ENCODE data around the gene TNPO3.
"Not testable (repeated sequence)": the region's sequence is repeated elsewhere in the genome, so short reads cannot be mapped to it uniquely, and the experiment has no call there.

TNPO3 gene

DNA sequence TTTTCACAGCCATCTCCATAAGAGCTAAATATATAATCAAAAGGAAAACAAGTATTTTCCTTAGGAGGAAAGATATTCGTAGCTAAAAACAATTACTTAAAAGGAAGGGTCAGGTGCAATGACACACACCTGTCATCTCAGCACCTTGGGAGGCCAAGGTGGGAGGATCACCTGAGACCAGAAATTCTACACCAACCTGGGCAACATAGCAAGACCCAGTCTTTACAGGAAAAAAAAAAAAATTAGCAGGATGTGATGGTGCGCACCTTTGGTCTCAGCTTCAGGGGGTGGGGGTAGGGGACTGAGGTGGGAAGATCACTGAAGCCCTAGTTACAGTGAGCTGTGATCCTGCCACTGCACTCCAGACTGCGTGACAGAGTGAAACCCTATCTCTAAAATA, 11.9 kb downstream of the TNPO3 start:
- no peak for DNase-seq (ENCODE audit: extremely low read depth, low read depth)
- TF ChIP-seq, protein P1, sequence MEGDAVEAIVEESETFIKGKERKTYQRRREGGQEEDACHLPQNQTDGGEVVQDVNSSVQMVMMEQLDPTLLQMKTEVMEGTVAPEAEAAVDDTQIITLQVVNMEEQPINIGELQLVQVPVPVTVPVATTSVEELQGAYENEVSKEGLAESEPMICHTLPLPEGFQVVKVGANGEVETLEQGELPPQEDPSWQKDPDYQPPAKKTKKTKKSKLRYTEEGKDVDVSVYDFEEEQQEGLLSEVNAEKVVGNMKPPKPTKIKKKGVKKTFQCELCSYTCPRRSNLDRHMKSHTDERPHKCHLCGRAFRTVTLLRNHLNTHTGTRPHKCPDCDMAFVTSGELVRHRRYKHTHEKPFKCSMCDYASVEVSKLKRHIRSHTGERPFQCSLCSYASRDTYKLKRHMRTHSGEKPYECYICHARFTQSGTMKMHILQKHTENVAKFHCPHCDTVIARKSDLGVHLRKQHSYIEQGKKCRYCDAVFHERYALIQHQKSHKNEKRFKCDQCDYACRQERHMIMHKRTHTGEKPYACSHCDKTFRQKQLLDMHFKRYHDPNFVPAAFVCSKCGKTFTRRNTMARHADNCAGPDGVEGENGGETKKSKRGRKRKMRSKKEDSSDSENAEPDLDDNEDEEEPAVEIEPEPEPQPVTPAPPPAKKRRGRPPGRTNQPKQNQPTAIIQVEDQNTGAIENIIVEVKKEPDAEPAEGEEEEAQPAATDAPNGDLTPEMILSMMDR (IDR thresholded peaks at IDR 0.05; ENCODE audit: low read depth, low read length, missing control alignments): no peak
- no peak overlapping the region for H3K4me3 ChIP-seq (replicated peaks; ENCODE audit: low read depth, low read length)

DNA sequence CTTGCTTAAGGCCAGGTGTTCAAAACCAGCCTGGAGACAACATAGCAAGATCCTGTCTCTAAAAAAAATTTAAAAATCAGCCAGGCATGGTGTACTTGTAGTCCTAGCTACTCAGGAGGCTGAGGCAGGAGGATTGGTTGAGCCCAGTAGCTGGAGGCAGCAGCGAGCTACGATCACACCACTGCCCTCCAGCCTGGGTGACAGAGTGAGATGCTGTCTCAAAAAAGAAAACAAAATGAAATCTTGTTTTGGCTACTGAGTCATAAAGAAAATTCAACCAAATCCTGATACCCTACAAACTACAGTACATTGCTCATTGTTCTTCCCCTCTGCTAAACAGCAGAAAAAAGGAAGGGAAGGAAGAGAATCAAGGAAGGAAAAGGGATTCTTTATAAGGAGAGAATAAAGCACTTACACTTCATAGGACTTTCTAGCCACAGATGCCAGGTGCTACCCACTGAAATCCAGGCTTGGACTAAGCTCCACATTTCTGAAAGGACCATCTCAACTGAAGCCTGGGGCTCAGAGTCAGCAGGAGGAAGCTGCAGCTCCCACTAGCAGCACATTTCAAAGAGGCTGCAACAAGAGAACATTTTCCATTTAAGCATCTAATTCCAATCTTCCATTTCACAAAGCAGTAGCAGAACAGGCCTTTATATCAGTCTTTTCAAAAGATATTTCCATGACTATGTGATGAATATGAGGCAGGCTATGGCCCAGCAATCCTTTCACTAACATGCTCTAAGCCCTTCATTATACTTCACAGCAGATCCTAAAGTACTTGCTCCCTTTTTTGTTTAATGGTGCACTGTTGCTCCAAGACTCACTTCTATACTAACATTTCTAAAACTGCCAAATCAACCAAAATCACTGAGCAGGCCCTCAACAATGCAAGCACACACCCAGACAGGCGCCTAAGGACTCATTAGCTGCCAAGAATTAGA, 13.5 kb downstream of the TNPO3 start:
- TF ChIP-seq, protein P1 (IDR thresholded peaks at IDR 0.05; ENCODE audit: low read depth, low read length, missing control alignments): no peak
- no peak overlapping the region for H3K4me3 ChIP-seq (replicated peaks; ENCODE audit: low read depth, low read length)
- no peak for DNase-seq (ENCODE audit: extremely low read depth, low read depth)

DNA sequence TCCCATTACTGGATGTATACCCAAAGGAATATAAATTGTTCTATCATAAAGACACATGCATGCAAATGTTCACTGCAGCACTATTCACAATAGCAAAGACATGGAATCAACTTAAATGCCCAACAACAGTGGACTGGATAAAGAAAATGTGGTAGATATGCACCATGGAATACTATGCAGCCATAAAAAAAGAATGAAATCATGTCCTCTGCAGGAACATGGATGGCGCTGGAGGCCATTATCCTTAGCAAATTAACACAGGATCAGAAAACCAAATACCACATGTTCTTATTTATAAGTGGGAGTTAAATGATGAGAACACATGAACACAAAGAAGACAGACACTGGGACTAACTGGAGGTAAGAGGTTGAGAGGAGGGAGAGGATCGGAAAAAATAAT, 16.4 kb downstream of the TNPO3 start:
- DNase-seq (ENCODE audit: extremely low read depth, low read depth); H3K4me3 ChIP-seq (replicated peaks; ENCODE audit: low read depth, low read length): not testable (repeated sequence)

DNA sequence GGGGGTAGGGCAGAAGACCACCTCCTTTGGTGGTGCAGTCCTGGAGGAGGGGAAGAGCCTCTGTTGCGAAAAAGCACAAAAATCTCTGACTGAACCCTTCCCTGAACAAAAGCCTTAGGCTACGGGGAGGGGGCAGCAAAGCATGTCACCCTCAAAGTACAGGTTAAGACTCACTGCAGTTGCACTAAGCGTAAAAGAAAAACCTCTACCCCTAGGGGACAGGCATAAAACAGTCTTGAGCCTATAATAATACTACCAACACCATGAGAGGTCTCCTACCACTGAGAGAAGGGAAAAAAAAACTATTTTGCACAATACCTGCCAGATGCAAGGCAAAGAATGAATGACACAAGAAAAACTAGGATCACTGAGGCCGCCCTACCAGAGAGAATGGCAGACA, 17.3 kb downstream of the TNPO3 start:
- TF ChIP-seq, protein P1 (IDR thresholded peaks at IDR 0.05; ENCODE audit: low read depth, low read length, missing control alignments): no peak
- no peak overlapping the region for H3K4me3 ChIP-seq (replicated peaks; ENCODE audit: low read depth, low read length)
- no peak for DNase-seq (ENCODE audit: extremely low read depth, low read depth)

DNA sequence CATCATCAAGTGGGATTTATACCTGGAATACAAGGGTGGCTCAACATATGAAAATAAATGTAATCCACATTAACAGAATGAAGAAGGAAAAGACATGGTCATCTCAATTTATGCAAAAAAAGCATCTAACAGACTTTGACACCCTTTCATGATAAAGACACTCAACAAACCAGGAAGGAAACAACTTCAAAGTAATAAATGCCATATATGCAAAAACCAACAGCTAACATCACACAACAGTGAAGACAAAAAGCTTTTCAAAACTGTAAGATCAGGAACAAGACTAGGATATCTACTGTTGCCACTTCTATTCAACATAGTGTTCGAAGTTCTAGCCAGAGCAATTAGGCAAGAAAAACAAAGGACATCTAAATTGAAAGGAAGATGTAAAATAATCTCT, 22.9 kb downstream of the TNPO3 start:
- TF ChIP-seq, protein P1 (IDR thresholded peaks at IDR 0.05; ENCODE audit: low read depth, low read length, missing control alignments): no peak
- DNase-seq (ENCODE audit: extremely low read depth, low read depth): no peak

DNA sequence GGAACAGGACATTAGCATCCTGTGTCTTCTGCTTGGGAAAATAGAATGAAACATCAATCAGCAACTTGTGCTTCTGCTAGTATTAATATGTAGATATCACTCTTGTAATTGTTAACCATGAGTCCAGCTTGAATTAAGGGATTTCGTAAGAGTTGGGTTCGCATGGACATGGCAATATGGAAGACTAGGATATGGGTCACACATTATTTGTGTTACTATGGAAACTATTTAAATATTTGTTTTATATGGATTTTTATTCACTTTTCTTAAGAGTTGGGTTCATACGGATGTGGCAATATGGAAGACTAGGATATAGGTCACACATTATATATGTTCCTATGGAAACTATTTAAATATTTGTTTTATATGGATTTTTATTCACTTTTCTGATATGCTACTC, 24.5 kb downstream of the TNPO3 start:
- no peak overlapping the region for H3K4me3 ChIP-seq (replicated peaks; ENCODE audit: low read depth, low read length)
- TF ChIP-seq, protein P1 (IDR thresholded peaks at IDR 0.05; ENCODE audit: low read depth, low read length, missing control alignments): no peak
- DNase-seq (ENCODE audit: extremely low read depth, low read depth): no peak

More for the DNA sequence above, 22.9 kb downstream of the TNPO3 start:
- H3K4me3 ChIP-seq (replicated peaks; ENCODE audit: low read depth, low read length): no peak overlapping the region

DNA sequence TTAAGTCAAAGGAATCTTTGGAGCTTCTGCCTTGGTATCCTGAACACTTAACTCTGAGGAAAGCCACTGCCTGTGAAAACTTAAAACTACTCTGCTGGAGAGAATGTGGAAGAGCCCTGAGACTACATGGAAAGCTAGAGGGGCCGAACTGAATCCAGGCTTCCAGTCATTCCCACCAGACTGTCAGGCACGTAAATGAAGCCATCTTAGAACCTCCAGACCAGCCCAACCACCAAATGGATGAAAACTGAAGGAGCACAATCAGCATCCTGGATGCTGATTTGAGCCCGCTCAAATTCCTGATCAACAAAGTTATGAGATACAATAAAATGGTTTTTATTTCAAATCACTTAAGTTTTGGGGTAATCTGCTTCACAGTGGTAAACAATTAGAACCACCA, 30.8 kb downstream of the TNPO3 start:
- DNase-seq (ENCODE audit: extremely low read depth, low read depth): no peak
- TF ChIP-seq, protein P1 (IDR thresholded peaks at IDR 0.05; ENCODE audit: low read depth, low read length, missing control alignments): no peak
- H3K4me3 ChIP-seq (replicated peaks; ENCODE audit: low read depth, low read length): no peak overlapping the region
